Peyer's patch (tissue), 4 donors: ENCODE data around the gene PRICKLE1.

Experiments used
- POLR2A ChIP-seq, 2 donors: fragments of 450-650 bp; IDR thresholded peaks; one replicate each; pipeline ENCODE4 v1.5.1; 2017; ENCODE audit warnings: antibody characterized with exemption in 2 of 2, mild to moderate bottlenecking in 2 of 2, moderate library complexity in 2 of 2
- TF ChIP-seq, protein P1 (sequence below), 6 experiments: fragments of 450-650 bp in 4 of 6; fragments of 200-600 bp in 2 of 6; sonication (generic) in 1 of 6; IDR thresholded peaks; one replicate each; pipeline ENCODE4 v1.5.1; 2017 to 2019; ENCODE audit warnings: antibody characterized with exemption in 6 of 6, mild to moderate bottlenecking in 3 of 6, moderate library complexity in 1 of 6

GRCh38 chr12:42420395-42420794 is 169.2 kb downstream of the PRICKLE1 start:
- TF ChIP-seq, protein P1, sequence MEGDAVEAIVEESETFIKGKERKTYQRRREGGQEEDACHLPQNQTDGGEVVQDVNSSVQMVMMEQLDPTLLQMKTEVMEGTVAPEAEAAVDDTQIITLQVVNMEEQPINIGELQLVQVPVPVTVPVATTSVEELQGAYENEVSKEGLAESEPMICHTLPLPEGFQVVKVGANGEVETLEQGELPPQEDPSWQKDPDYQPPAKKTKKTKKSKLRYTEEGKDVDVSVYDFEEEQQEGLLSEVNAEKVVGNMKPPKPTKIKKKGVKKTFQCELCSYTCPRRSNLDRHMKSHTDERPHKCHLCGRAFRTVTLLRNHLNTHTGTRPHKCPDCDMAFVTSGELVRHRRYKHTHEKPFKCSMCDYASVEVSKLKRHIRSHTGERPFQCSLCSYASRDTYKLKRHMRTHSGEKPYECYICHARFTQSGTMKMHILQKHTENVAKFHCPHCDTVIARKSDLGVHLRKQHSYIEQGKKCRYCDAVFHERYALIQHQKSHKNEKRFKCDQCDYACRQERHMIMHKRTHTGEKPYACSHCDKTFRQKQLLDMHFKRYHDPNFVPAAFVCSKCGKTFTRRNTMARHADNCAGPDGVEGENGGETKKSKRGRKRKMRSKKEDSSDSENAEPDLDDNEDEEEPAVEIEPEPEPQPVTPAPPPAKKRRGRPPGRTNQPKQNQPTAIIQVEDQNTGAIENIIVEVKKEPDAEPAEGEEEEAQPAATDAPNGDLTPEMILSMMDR (IDR thresholded peaks at IDR 0.05): no peak
- TF ChIP-seq POLR2A (IDR thresholded peaks at IDR 0.05): no peak
